GM19452 (cell line): ENCODE results near the gene SPRN.
"Not testable (repeated sequence)": the region's sequence is repeated elsewhere in the genome, so short reads cannot be mapped to it uniquely, and the experiment has no call there.

Experiments used
- ATAC-seq: cut with Tn5 transposase; IDR thresholded peaks from one replicate; pipeline ENCODE4 v1.9.1; 2021; ENCODE audit not compliant: unreplicated experiment

Gene SPRN

GRCh38 chr10:133457100-133457841, 32.8 kb upstream of the SPRN start:
- ATAC-seq: no peak

DNA sequence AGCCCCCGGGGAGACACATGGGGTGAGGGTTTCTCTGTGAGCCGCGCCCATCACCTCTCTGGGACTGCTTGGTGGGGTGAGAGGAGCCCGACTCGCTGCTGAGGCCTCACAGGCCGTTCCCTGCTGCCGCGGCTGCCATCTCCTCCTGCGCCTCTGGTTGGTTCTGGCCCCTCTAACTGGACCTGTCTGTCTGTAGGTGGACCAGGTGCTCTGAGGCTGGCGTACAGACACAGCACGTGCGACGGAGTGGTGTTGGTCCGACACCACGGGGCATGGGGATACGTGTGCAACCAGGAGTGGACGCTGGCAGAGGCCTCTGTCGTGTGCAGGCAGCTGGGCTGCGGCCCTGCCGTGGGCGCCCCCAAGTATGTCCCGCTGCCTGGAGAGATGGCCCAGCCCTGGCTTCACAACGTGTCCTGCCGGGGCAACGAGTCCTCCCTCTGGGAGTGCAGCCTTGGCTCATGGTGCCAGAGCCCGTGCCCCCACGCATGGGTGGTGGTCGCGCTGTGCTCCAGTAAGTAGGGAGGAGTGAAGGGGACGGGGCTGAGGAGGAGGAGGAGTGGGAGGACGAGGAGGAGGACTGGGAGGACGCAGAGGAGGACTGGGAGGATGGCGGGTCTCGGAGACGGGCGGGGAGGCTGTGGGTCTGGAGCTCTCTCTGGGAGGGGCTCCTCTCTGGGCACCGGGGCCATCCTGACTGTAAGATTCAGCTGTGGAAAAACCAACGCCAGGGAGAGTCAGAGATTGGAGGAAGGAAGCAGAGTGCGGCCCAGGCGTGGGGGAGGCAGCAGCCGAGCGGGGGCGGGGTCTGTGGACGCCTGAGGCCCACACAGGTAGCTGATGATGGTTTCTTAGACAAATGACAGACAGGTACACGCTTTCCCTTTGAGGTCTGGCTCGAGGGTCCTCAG, 31.9 kb upstream of the SPRN start:
- ATAC-seq: no peak

DNA sequence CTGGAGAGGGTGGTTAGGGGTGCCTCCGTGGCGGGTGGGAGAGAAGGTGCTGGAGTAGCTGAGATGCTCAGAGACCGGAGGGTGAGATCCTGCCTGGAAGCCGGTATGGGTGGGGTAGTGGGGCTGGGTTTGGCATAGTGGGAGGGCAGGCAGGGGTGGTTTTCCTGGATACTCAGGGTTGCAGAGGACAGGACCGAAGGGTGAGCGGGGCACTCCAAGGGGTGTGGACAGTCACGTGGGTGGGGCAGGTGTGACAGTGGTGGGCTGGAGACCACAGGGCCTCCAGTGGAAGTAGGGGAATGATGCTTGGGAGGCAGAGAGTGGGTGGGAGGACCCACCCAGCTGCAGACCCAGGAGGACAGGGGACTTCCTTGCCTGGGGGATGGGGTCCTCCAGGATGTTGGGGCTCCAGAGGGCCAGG, 31.2 kb upstream of the SPRN start:
- no peak for ATAC-seq

DNA sequence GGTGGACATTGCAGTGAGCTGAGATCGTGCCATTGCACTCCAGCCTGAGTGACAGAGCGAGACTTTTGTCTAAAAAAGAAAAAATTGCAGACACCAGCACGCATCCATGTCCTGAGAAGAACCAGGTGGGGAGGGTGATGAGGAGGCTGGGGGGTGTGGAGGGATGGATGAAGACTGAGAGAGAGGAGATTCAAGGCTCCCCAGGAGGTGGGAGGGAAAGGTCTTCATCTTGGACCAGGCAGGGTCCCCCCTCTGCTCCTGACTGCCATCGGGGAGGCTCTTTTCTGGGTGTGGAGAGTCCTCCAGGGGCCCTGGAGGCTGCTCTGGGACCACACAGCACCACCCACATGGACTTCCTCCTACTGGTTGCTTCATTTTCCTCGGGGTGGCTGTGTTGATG, 30.8 kb upstream of the SPRN start:
- no peak for ATAC-seq

- no peak for ATAC-seq
Observed at GRCh38 chr10:133454204-133454893, 29.9 kb upstream of the SPRN start.

DNA sequence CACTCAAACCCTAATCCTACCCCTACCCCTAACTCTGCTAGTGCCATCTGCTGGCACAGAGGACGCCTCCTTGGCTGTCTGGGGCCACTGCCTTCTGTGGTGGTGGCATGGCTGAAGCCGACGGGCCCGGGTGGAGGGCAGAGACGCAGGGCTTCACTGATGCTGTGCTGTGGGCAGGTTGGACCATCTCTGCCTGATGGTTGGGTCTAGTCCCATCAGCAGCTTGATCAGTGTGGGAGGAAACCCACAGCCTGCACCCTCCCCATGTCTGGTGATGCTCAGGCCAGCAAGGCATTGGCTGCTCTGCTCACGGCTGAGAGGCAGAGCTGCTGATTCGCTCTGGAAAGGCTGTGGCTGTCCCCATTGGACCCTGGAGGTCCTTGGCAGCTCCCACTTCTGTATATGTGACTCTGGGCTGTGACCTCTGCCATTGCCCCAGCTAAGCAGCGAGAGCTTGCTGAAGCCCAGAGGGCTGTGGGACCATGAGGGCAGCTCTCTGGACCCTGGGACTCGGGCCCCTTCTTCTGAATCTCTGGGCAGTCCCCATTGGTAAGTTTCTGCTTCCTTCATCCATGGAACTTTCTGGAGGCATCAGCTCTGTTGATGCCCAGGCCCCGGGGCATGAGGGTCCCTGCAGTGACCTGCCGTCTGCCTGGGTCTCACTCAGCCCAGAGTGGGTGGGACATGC, 29.2 kb upstream of the SPRN start, which contains the start of gene SCART1:
Gene SCART1 (plus strand): TSS at position 430 of the 688 bp plus-strand sequence. CDS start 53 bp downstream, at position 483.
- no peak for ATAC-seq

- ATAC-seq: no peak
Observed at GRCh38 chr10:133452453-133452852, 28.0 kb upstream of the SPRN start.

DNA sequence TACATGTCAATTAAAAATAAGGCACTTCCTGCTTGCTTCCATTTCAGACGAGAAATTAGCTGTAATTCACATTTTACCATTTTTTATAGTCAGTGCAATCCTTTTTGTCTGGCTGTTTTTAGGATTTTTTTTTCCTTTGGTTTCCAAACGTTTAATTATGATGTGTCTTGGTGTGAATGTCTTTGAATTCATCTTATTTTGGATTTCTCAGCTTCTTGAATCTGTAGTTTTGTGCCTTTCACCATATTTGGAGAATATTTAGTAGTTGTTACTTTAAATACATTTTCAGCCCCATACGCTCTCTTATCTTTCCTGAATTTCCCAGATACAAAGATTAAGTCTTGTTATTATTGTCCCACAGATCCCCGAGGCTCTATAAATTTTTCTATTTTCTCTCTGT, 26.9 kb upstream of the SPRN start:
- no peak for ATAC-seq

GRCh38 chr10:133448120-133448519, 23.7 kb upstream of the SPRN start:
- ATAC-seq: no peak

- no peak for ATAC-seq
Observed at GRCh38 chr10:133446979-133447378, 22.6 kb upstream of the SPRN start.

- no peak for ATAC-seq
Observed at GRCh38 chr10:133445751-133446708, 21.6 kb upstream of the SPRN start.

DNA sequence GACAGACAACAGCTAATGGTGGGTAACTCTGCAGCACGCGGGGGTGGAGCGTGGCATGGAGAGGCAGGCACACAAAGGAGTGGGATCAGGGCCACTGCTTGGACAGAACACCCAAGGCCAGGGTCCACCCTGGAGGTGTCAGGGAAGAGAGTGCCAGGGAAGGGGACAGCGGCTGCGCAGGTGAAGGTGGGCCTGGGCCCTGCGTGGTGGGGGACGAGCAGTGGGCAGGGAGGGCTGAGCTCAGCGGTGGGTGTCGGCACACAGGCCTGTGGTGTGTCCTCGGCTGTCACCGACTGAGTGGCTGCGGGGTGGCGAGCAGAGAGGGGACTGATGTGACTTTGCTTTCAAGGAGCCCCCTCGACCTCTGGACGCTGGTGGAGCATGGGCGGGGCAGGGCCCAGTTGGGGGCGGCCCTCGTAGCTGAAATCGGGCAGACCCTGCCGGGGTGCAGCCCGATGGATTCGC, 20.9 kb upstream of the SPRN start:
- no peak for ATAC-seq

DNA sequence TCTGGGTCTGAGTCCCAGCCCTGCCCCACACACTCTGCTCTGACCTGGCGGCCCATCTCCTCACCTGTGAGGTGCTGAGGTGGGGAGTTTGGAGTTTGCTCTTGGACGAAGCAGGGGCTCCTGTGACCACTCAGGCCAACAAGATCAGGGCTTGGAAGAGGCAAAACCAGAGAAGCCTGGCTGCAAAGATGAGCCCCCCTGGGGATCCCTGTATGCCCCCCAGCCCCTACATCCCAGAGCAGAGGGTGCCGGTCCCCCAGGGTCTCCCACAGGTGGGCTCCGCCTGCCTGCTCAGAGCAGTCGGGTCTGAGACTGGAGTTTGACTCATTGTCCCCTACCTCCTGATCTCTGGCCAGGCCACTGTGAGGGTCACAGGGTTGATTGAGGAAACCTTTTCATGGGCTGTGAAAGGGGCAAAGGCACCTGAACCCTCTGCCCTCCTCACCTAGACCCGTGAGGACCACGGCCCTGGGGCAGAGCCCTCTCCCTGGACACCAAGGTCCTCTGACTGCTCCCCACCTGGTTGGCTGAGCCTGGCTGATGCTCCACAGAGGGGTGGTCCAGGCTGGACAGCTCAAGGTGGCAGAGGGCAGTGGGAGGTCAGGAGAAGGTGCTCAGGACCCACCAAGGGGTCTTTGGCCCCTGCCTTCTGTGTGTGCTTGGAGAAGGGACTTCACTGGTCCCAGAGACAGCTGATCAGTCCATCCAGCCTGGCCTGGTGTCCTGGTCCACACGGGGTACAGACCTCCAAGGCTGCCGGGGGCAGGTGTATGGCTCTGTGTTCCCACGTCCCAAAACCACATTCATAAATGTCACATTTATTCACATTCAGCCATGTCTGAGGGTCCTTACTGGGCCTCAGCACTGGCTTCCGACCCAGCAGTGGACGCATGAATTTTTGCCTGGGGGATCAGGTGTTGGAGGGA, 20.2 kb upstream of the SPRN start:
- ATAC-seq: no peak

GRCh38 chr10:133442967-133443924, 18.8 kb upstream of the SPRN start:
- ATAC-seq: no peak

DNA sequence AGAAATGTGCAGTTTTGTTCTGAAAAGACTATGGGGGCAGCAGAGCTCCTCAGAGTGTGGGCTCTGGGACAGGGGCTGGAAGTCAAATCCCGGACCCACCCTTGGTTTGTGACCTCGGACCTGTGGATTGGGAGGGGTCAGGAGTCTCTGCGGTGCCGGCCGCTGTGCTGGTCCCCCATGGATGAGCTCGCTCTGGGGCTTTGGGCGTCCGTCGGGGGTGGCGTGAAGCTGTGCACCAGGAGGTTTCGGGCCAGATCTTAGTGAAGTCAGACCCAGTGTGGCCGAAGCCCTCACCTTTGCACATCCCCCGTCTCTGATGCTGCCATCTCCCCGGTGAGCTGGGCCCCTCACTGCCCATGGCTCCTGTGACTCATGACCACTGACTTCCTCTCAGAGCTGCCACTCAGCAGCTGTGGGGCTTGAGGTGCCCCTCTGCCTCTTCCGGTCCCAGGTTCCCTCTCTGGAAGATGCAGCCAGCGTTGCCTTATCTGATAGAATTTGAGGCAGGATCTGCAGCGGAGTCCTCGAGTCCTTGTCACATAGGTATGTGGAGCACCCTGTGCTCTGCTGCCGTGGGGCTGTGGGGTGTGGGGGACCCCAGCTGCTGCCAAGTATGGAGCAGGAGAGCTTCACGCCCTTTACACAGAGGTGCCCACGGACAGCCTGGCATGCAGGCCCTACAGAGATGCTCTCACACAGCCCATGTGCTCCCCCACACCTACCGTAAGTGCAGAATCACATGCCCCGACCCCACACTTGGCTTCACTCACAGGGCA, 18.0 kb upstream of the SPRN start:
- no peak for ATAC-seq

GRCh38 chr10:133441780-133442179, 17.4 kb upstream of the SPRN start:
- no peak for ATAC-seq

GRCh38 chr10:133441356-133441755, 16.9 kb upstream of the SPRN start:
- not testable (repeated sequence) for ATAC-seq
